Left ventricle myocardium inferior (tissue), 1 donor: ENCODE data around the gene BCAN. TPM values are rescaled to one million over a fixed set of nuclear protein-coding genes. Genes with fewer than 3 reads are reported as not detected.

Experiments
- DNase-seq: peaks from one replicate; pipeline ENCODE4 v3.0.0-alpha.2; 2020
- H3K27ac ChIP-seq: fragments of 200-600 bp; replicated peaks from 2 replicates; pipeline ENCODE4 v1.8.0; 2021
- H3K27me3 ChIP-seq: fragments of 200-600 bp; 2 replicates; pipeline ENCODE4 v1.8.0; 2021; ENCODE audit warnings: low read depth
- H3K36me3 ChIP-seq: fragments of 200-600 bp; 2 replicates; pipeline ENCODE4 v1.8.0; 2021
- H3K4me1 ChIP-seq: fragments of 200-600 bp; 2 replicates; pipeline ENCODE4 v1.8.0; 2021
- H3K4me3 ChIP-seq: fragments of 200-600 bp; 2 replicates; pipeline ENCODE4 v1.8.0; 2021; ENCODE audit warnings: mild to moderate bottlenecking, moderate library complexity
- H3K9me3 ChIP-seq: fragments of 200-600 bp; replicated peaks from 2 replicates; pipeline ENCODE4 v1.8.0; 2021
- intact Hi-C: fragments of 100-400 bp; cut with micrococcal nuclease; formaldehyde crosslinking; loops from one replicate; pipeline ENCODE4 v1.11.0; 2022
- total RNA-seq: library from RNA; stranded (reverse); fragmentation: NEBNext Ultra II Directional; extraction: Animal tissue kit (Norgen Biotek cat#: 25700); gene quantifications from one replicate; pipeline ENCODE4 v1.2.1, GENCODE V29; 2021
- TF ChIP-seq, protein P1 (sequence below): fragments of 200-600 bp; IDR thresholded peaks from 2 replicates; pipeline ENCODE4 v1.8.0; 2021; ENCODE audit warnings: antibody characterized with exemption, mild to moderate bottlenecking, borderline replicate concordance
- donor health status: DM: no; HTN: yes; CAD: no; lungs with severe emphysema.

The BCAN gene
- total RNA-seq, 1 donor from 2014 or later: 0.05 TPM

DNA sequence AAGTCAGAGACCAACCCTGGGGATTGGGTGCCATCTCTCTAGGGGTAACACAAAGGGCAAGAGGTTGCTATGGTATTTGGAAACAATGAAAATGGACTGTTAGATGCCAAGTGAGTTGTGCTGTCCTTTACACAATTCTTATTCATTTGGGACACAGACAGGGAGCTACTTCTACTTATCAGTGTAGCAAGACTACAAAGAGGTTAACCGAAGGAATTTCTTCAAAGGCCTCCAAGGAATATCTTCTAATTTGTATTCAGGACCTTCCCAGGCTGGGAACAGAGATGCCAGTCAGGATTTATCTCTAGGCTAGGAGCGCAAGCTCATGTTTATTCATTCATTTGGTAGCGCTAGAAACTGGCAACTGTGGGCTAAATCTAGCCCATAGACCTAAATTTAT lies 47.7 kb upstream of the BCAN start:
- H3K9me3 ChIP-seq: no peaks in the 10 kb centered on the region
- TF ChIP-seq, protein P1, sequence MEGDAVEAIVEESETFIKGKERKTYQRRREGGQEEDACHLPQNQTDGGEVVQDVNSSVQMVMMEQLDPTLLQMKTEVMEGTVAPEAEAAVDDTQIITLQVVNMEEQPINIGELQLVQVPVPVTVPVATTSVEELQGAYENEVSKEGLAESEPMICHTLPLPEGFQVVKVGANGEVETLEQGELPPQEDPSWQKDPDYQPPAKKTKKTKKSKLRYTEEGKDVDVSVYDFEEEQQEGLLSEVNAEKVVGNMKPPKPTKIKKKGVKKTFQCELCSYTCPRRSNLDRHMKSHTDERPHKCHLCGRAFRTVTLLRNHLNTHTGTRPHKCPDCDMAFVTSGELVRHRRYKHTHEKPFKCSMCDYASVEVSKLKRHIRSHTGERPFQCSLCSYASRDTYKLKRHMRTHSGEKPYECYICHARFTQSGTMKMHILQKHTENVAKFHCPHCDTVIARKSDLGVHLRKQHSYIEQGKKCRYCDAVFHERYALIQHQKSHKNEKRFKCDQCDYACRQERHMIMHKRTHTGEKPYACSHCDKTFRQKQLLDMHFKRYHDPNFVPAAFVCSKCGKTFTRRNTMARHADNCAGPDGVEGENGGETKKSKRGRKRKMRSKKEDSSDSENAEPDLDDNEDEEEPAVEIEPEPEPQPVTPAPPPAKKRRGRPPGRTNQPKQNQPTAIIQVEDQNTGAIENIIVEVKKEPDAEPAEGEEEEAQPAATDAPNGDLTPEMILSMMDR: no peak
- H3K27me3 ChIP-seq: no peaks in the 10 kb centered on the region
- H3K4me1 ChIP-seq: peaks cover 21% of the 10 kb centered on the region
- intact Hi-C loops: no loop called here
- H3K27ac ChIP-seq: no peak overlapping the region
- H3K4me3 ChIP-seq: no peak overlapping the region
- no peak for DNase-seq
- H3K36me3 ChIP-seq: peaks cover 53% of the 10 kb centered on the region

DNA sequence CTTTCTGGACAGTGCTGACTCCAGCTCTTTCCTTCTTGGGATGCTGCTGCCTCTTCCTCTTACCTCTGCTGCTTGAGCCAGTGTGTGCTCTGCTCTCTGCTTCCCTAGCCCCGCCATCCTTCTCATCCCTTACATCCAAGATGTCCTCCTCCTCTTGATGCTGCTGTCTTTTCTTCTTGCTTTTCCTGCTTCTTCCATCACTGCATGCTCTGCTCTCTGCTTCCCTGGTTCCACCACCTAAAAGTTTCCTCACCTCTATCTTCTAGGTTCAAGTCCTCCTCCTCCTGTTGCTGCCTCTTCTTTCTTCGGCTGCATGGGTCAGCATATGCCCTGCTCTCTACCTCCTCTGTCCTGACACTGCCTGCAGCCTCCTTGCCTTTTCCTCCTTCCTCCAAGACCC lies 46.9 kb upstream of the BCAN start:
- intact Hi-C loops: no loop called here
- H3K27me3 ChIP-seq: no peaks in the 10 kb centered on the region
- peaks cover 21% of the 10 kb centered on the region for H3K4me1 ChIP-seq
- no peak overlapping the region for H3K4me3 ChIP-seq
- no peak for DNase-seq
- TF ChIP-seq, protein P1: no peak
- H3K9me3 ChIP-seq: no peaks in the 10 kb centered on the region
- H3K27ac ChIP-seq: no peak overlapping the region
- peaks cover 53% of the 10 kb centered on the region for H3K36me3 ChIP-seq

DNA sequence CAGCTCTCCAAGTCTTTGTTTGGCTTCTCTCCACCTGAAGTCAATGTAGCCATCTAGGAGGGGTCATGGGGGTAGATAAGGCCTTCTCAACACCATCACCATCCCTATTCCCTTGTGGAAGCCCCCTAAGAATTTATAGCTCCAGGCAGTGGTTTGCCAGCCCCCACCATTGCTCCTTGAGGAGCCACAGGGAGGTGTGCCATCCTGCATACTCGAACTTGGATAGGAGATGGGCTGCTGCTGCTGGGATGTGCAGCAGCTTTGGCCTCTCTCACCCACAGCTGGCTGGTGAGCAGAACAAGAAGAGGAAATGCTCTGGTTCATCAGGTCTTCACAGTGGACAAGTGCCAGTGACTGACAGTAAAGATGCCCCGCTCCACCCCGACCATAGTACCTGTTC lies 45.5 kb upstream of the BCAN start:
- H3K9me3 ChIP-seq: no peaks in the 10 kb centered on the region
- peaks cover 53% of the 10 kb centered on the region for H3K36me3 ChIP-seq
- H3K27me3 ChIP-seq: no peaks in the 10 kb centered on the region
- intact Hi-C loops: no loop called here
- H3K27ac ChIP-seq: no peak overlapping the region
- no peak for DNase-seq
- peaks cover 27% of the 10 kb centered on the region for H3K4me1 ChIP-seq
- TF ChIP-seq, protein P1: no peak
- H3K4me3 ChIP-seq: no peak overlapping the region

DNA sequence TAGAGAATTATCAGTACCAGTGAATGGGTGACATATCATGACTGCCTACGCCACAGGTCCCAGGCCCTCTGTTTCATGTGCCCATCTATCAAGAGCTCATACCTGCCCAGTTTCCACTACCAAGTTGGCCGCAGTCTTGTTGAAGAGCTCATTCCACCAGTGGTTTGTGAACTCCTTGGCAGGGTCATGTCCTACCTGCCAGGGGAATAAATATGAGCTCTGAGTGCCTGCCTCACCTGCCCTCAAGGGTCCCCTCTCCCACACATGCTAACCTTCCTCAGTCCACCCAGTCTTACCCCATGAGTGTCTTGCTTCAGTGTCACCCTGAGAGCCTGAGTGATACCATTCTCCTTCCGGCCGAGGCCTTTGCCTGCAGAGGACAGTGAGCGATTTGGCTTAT lies 43.8 kb upstream of the BCAN start:
- Histone ChIP-seq H3K27ac (no peak overlapping the region), H3K27me3 (no peaks in the 10 kb centered on the region), H3K9me3 (no peaks in the 10 kb centered on the region), H3K4me3 (no peak overlapping the region), H3K4me1 (peaks cover 30% of the 10 kb centered on the region), H3K36me3 (peaks cover 48% of the 10 kb centered on the region)
- no peak for DNase-seq
- intact Hi-C loops: no loop called here
- TF ChIP-seq, protein P1: no peak

DNA sequence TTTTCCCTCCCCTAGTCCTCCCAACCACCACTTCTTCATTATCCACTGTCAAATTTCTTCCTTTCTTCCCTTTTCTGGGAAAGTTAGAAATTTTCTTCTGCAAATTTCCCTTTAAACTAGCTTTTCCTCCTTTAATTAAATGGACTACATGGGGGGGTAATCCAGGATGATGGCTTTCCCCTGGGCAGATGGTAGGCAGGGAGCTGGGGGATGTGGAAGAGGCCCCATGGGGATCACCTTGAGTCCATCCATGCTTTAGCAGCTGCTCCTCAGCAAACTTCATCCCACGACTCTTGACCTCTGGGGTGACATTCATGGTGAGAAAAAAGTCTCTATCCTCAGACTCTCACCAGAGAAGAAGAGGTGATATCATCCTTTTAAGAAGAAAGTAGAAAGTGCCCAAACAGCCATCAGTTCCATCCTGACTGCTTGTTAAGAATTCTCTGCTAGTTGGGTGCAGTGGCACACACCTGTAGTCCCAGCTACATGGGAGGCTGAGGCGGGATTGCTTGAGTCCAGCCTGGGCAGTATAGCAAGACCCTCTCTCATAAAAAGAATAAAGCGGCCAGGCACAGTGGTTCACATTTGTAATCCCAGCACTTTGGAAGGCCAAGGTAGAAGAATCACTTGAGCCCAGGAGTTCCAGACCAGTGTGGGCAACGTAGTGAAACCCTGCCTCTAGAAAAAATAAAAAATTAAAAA lies 43.0 kb upstream of the BCAN start:
- Histone ChIP-seq H3K36me3 (peaks cover 43% of the 10 kb centered on the region), H3K4me3 (no peak overlapping the region), H3K27ac (no peak overlapping the region), H3K4me1 (peaks cover 30% of the 10 kb centered on the region), H3K9me3 (no peaks in the 10 kb centered on the region), H3K27me3 (no peaks in the 10 kb centered on the region)
- no peak for DNase-seq
- TF ChIP-seq, protein P1: no peak
- intact Hi-C loops: no loop called here
